HCT116 (cell line): ENCODE data around the gene UFD1. TPM values are rescaled to one million over a fixed set of nuclear protein-coding genes. Genes with fewer than 3 reads are reported as not detected.
A peak's percentile ranks its signal among the peaks of the same experiment; 100 is the strongest.

Experiments
- ATAC-seq: fragments of 200-7000 bp; cut with Tn5 transposase; 2 replicates; pipeline ENCODE4 v1.9.1; 2020; ENCODE audit warnings: mild to moderate bottlenecking, moderate library complexity
- BruUV-seq: library from RNA; stranded (reverse); fragments of 400-500 nt; replicated peaks from 2 replicates; lab custom pipeline; 2021; lab: Mats Ljungman, UMichigan
- CTCF ChIA-PET: fragments of 300-600 bp; sonication (Branson Sonifier 250); formaldehyde crosslinking; loops from one replicate; lab custom pipeline; 2021; ENCODE audit warnings: antibody characterized with exemption; lab: Charles Lee
- POLR2A ChIA-PET: fragments of 300-600, 350-600 bp; sonication (Branson Sonifier 250); formaldehyde crosslinking; loops from one replicate; lab custom pipeline; 2021; ENCODE audit warnings: antibody characterized with exemption; lab: Charles Lee
- RAD21 ChIA-PET, 2 experiments: fragments of 300-600 bp; sonication (Branson Sonifier 250); formaldehyde crosslinking; loops; one replicate each; lab custom pipeline; 2023; ENCODE audit warnings: low total read pairs in 2 of 2; ENCODE audit not compliant: uncharacterized antibody in 2 of 2, unreplicated experiment in 2 of 2, low non-redundant PET in 1 of 2; lab: Charles Lee
- DNase-seq: peaks from one replicate; pipeline ENCODE4 v3.0.0-alpha.2; 2010; ENCODE audit warnings: low read depth, low spot score
- H2AFZ ChIP-seq: fragments of 200-600 bp; shearing (Covaris generic), sonication (generic); 2 replicates; pipeline ENCODE4 v1.6.1; 2017; ENCODE audit warnings: low read depth, mixed run types, mixed read lengths, antibody characterized with exemption, low read length; ENCODE audit not compliant: poor library complexity, severe bottlenecking
- H3K27ac ChIP-seq: 2 replicates; pipeline ENCODE4 v1.5.1; 2012; ENCODE audit warnings: low read depth, low read length
- H3K27me3 ChIP-seq: fragments of 200-600 bp; sonication (generic); 2 replicates; pipeline ENCODE4 v1.6.1; 2016; ENCODE audit warnings: mixed run types, low read length, mixed read lengths; ENCODE audit not compliant: insufficient read depth
- H3K36me3 ChIP-seq, 2 experiments: fragments of 200-500 bp in 1 of 2; fragments of 200-600 bp in 1 of 2; sonication (Bioruptor generic) in 1 of 2; sonication (generic) in 1 of 2; 2 replicates each; pipeline versions ENCODE4 v1.5.1 to v1.6.1; 2014 to 2016; ENCODE audit warnings: low read length in 2 of 2, inconsistent platforms in 1 of 2, mixed read lengths in 1 of 2, mixed run types in 1 of 2; ENCODE audit not compliant: insufficient read depth in 2 of 2, control insufficient read depth in 1 of 2
- H3K4me1 ChIP-seq, 2 experiments: fragments of 200-600 bp in 1 of 2; sonication (generic) in 1 of 2; 2 replicates each; pipeline versions ENCODE4 v1.5.1 to v1.6.1; 2012 to 2017; ENCODE audit warnings: low read length in 2 of 2, inconsistent platforms in 1 of 2, mild to moderate bottlenecking in 1 of 2, mixed read lengths in 1 of 2, mixed run types in 1 of 2, moderate library complexity in 1 of 2; ENCODE audit not compliant: insufficient read depth in 2 of 2, control insufficient read depth in 1 of 2
- H3K4me2 ChIP-seq: fragments of 200-600 bp; sonication (generic); 2 replicates; pipeline ENCODE4 v1.6.1; 2017; ENCODE audit warnings: mixed run types, low read length, mixed read lengths
- H3K4me3 ChIP-seq, 2 experiments: fragments of 200-600 bp in 1 of 2; sonication (generic) in 1 of 2; replicated peaks in 1 of 2; 2 replicates each; pipeline ENCODE4 v1.5.1; 2011 to 2016; ENCODE audit warnings: low read length in 2 of 2, control low read depth in 1 of 2, low read depth in 1 of 2, mild to moderate bottlenecking in 1 of 2, mixed read lengths in 1 of 2, mixed run types in 1 of 2
- H3K79me2 ChIP-seq: fragments of 200-600 bp; sonication (generic); 2 replicates; pipeline ENCODE4 v1.6.1; 2017; ENCODE audit warnings: mild to moderate bottlenecking, mixed run types, low read length, moderate library complexity, mixed read lengths; ENCODE audit not compliant: insufficient read depth
- H3K9ac ChIP-seq: fragments of 200-600 bp; sonication (generic); 2 replicates; pipeline ENCODE4 v1.6.1; 2016; ENCODE audit warnings: low read length, mixed read lengths
- H3K9me2 ChIP-seq: fragments of 200-600 bp; sonication (generic), shearing (Covaris generic); 2 replicates; pipeline ENCODE4 v1.6.1; 2017; ENCODE audit warnings: mixed run types, mild to moderate bottlenecking, moderate library complexity; ENCODE audit not compliant: insufficient read depth
- H3K9me3 ChIP-seq, 2 experiments: fragments of 200-500 bp in 1 of 2; fragments of 200-600 bp in 1 of 2; sonication (Bioruptor generic) in 1 of 2; sonication (generic) in 1 of 2; 2 replicates each; pipeline ENCODE4 v1.6.1; 2014 to 2017; ENCODE audit warnings: low read length in 2 of 2, mixed read lengths in 2 of 2, inconsistent platforms in 1 of 2, low read depth in 1 of 2, mild to moderate bottlenecking in 1 of 2, mixed run types in 1 of 2, moderate library complexity in 1 of 2; ENCODE audit not compliant: control insufficient read depth in 1 of 2, insufficient read depth in 1 of 2
- H4K20me1 ChIP-seq: fragments of 200-600 bp; sonication (generic), shearing (Covaris generic); 2 replicates; pipeline ENCODE4 v1.6.1; 2017; ENCODE audit warnings: mixed run types, mild to moderate bottlenecking, moderate library complexity; ENCODE audit not compliant: insufficient read depth
- ATF3 ChIP-seq: IDR thresholded peaks from 2 replicates; pipeline ENCODE4 v1.6.1; 2012
- CBX3 ChIP-seq: IDR thresholded peaks from 2 replicates; pipeline ENCODE4 v1.6.1; 2012; ENCODE audit warnings: low read depth
- CTCF ChIP-seq, 3 experiments: fragments of 200-600 bp in 1 of 3; sonication (generic) in 1 of 3; IDR thresholded peaks in 2 of 3; conservative IDR thresholded peaks in 1 of 3; 2 replicates each; pipeline ENCODE4 v1.5.1; 2012 to 2017; ENCODE audit warnings: low read depth in 2 of 3, low read length in 2 of 3, antibody characterized with exemption in 1 of 3, borderline replicate concordance in 1 of 3, control low read depth in 1 of 3, mild to moderate bottlenecking in 1 of 3, mixed read lengths in 1 of 3, mixed run types in 1 of 3, moderate library complexity in 1 of 3; ENCODE audit not compliant: insufficient read depth in 1 of 3
- EGR1 ChIP-seq: IDR thresholded peaks from 2 replicates; pipeline ENCODE4 v1.6.1; 2012; ENCODE audit warnings: low read depth
- EZH2 ChIP-seq: fragments of 200-600 bp; sonication (generic); IDR thresholded peaks from 2 replicates; pipeline ENCODE4 v1.6.1; 2017; ENCODE audit warnings: antibody characterized with exemption, mixed run types
- EZH2phosphoT487 ChIP-seq: fragments of 200-600 bp; IDR thresholded peaks from 2 replicates; pipeline ENCODE4 v1.6.1; 2018; ENCODE audit warnings: antibody characterized with exemption, borderline replicate concordance
- FOSL1 ChIP-seq: IDR thresholded peaks from 2 replicates; pipeline ENCODE4 v1.6.1; 2012; ENCODE audit warnings: low read depth
- MAX ChIP-seq: IDR thresholded peaks from 2 replicates; pipeline ENCODE4 v1.6.1; 2012
- POLR2A ChIP-seq: IDR thresholded peaks from 2 replicates; pipeline ENCODE4 v1.7.0; 2011; ENCODE audit warnings: borderline replicate concordance; ENCODE audit not compliant: insufficient read depth, insufficient read length; ENCODE audit errors: extremely low read depth
- POLR2AphosphoS5 ChIP-seq: IDR thresholded peaks from 2 replicates; pipeline ENCODE4 v1.6.1; 2011; ENCODE audit warnings: mild to moderate bottlenecking, low read depth, low read length, moderate library complexity
- RAD21 ChIP-seq: IDR thresholded peaks from 2 replicates; pipeline ENCODE4 v1.6.1; 2012; ENCODE audit warnings: low read depth, mild to moderate bottlenecking
- REST ChIP-seq: IDR thresholded peaks from 2 replicates; pipeline ENCODE4 v1.6.1; 2012; ENCODE audit warnings: low read depth
- SIN3A ChIP-seq: IDR thresholded peaks from 2 replicates; pipeline ENCODE4 v1.6.1; 2012; ENCODE audit warnings: low read depth
- TCF7L2 ChIP-seq: IDR thresholded peaks from 2 replicates; pipeline ENCODE4 v1.7.0; 2011; ENCODE audit warnings: borderline replicate concordance, inconsistent platforms; ENCODE audit not compliant: insufficient read depth, insufficient read length; ENCODE audit errors: extremely low read depth
- YY1 ChIP-seq: IDR thresholded peaks from 2 replicates; pipeline ENCODE4 v1.6.1; 2011; ENCODE audit warnings: low read length, low read depth, moderate library complexity, mild to moderate bottlenecking; ENCODE audit not compliant: insufficient replicate concordance; ENCODE audit errors: extremely low read depth
- ZBTB33 ChIP-seq: IDR thresholded peaks from 2 replicates; pipeline ENCODE4 v1.6.1; 2011; ENCODE audit warnings: mild to moderate bottlenecking, low read length, moderate library complexity; ENCODE audit not compliant: insufficient replicate concordance; ENCODE audit errors: extremely low read depth
- ZFX ChIP-seq: fragments of 450-650 bp; IDR thresholded peaks from 2 replicates; pipeline ENCODE4 v1.6.1; 2017
- ZNF274 ChIP-seq: fragments of 200-500 bp; sonication (Bioruptor generic); IDR thresholded peaks from 2 replicates; pipeline ENCODE4 v1.6.1; 2014; ENCODE audit warnings: mild to moderate bottlenecking, low read depth, low read length, inconsistent platforms
- intact Hi-C: fragments of 100-400 bp; cut with micrococcal nuclease; formaldehyde crosslinking; loops from 2 replicates; pipeline ENCODE4 v1.10.0; 2022
- total RNA-seq: library from RNA; stranded (reverse); gene quantifications from one replicate; pipeline ENCODE4 v1.2.1, GENCODE V29; 2021; ENCODE audit not compliant: unreplicated experiment

UFD1 gene
- total RNA-seq, 1 experiment from 2014 or later: 97.5 TPM

- H3K9me3 ChIP-seq: no peaks in the 10 kb centered on the region
- POLR2A ChIA-PET: no interaction called here
- H3K79me2 ChIP-seq: no peaks in the 10 kb centered on the region
- intact Hi-C loops: no loop called here
- no TSS peak for BruUV-seq
- H3K4me2 ChIP-seq: no peak overlapping the region
- H3K9ac ChIP-seq: no peak overlapping the region
- CTCF ChIA-PET: no interaction called here
- DNase-seq (no peak), ATAC-seq (peak; percentile 35; the same call in 1 of the 2 replicates)
- no peak overlapping the region for H3K27ac ChIP-seq
- no peaks in the 10 kb centered on the region for H4K20me1 ChIP-seq
- H3K4me1 ChIP-seq: no peaks in the 10 kb centered on the region
- H3K4me3 ChIP-seq: no peak overlapping the region
- RAD21 ChIA-PET: no interaction called here
- H3K27me3 ChIP-seq: no peaks in the 10 kb centered on the region
- H2AFZ ChIP-seq: no peak overlapping the region
- H3K9me2 ChIP-seq: no peaks in the 10 kb centered on the region
- TF ChIP-seq YY1 (no peak), RAD21 (no peak), CTCF (IDR thresholded peaks at IDR 0.05 in 2 of 3, conservative IDR thresholded peaks at IDR 0.05 in 1 of 3; ENCODE audit: borderline replicate concordance in 1 of 3, insufficient read depth in 1 of 3, low read depth in 2 of 3, low read length in 2 of 3) (no peak), CBX3 (no peak), EZH2 (no peak), TCF7L2 (no peak), FOSL1 (no peak), REST (no peak), SIN3A (no peak), ATF3 (no peak), ZBTB33 (no peak), EZH2phosphoT487 (no peak), ZFX (no peak), ZNF274 (no peak), POLR2A (no peak), MAX (no peak), EGR1 (no peak), POLR2AphosphoS5 (no peak)
- peaks cover 0 to 13% of the 10 kb centered on the region in 2 experiments; a peak in 3 of 4 replicates for H3K36me3 ChIP-seq
Measured at GRCh38 chr22:19504900-19505734, 26.1 kb upstream of the UFD1 start.
